Measurements from ENCODE around the gene FAM43A.

The FAM43A gene

GRCh38 chr3:194713299-194714136 is 27.8 kb downstream of the FAM43A start:
- no peak for DNase-seq

- no peak for DNase-seq
Measured at GRCh38 chr3:194714137-194714455, 28.4 kb downstream of the FAM43A start.

GRCh38 chr3:194714564-194714963 is 28.9 kb downstream of the FAM43A start:
- DNase-seq = no peak

- DNase-seq = no peak
Measured at GRCh38 chr3:194715022-194715800, 29.5 kb downstream of the FAM43A start.

GRCh38 chr3:194718079-194718478 is 32.4 kb downstream of the FAM43A start:
- DNase-seq = no peak

- DNase-seq = peak in 1 of 3 experiments; percentile 95
Measured at GRCh38 chr3:194720048-194720447, 34.4 kb downstream of the FAM43A start.

- no peak for DNase-seq
Measured at GRCh38 chr3:194723846-194724618, 38.3 kb downstream of the FAM43A start.

GRCh38 chr3:194725346-194725745 is 39.7 kb downstream of the FAM43A start:
- DNase-seq = no peak

- no peak for DNase-seq
Measured at GRCh38 chr3:194727435-194728128, 41.9 kb downstream of the FAM43A start.

- peak in 2 of 3 experiments; percentile 21 to 34 for DNase-seq
Measured at GRCh38 chr3:194728986-194729385, 43.3 kb downstream of the FAM43A start.

GRCh38 chr3:194730365-194730764 is 44.7 kb downstream of the FAM43A start:
- peak in 2 of 3 experiments; percentile 60 to 94 for DNase-seq

GRCh38 chr3:194731506-194732073 is 45.9 kb downstream of the FAM43A start:
- peak in 2 of 3 experiments; percentile 23 to 86 for DNase-seq

GRCh38 chr3:194732617-194733016 is 46.9 kb downstream of the FAM43A start:
- DNase-seq = peak in 1 of 3 experiments; percentile 51

GRCh38 chr3:194736277-194736895 is 50.7 kb downstream of the FAM43A start:
- DNase-seq = no peak

GRCh38 chr3:194736896-194737600 is 51.4 kb downstream of the FAM43A start:
- no peak for DNase-seq
